CD14-positive monocyte (primary cell): ENCODE results near the gene DRAXIN. TPM values are rescaled to one million over a fixed set of nuclear protein-coding genes. Genes with fewer than 3 reads are reported as not detected.

ENCODE experiments used
- DNase-seq, 3 donors: peaks; one replicate each; pipeline ENCODE4 v3.0.0-alpha.2; 2011 to 2022
- H2AFZ ChIP-seq: 2 replicates; pipeline ENCODE4 v1.6.0; 2012; ENCODE audit warnings: mild to moderate bottlenecking, low read depth, low read length, inconsistent platforms; ENCODE audit not compliant: insufficient read depth, poor library complexity, severe bottlenecking
- H3K27ac ChIP-seq, 2 donors: 1 replicate in 1 of 2; 2 replicates in 1 of 2; pipeline ENCODE4 v1.5.1; 2012 to 2013; ENCODE audit warnings: low read length in 2 of 2, control low read depth in 1 of 2, inconsistent platforms in 1 of 2, low read depth in 1 of 2, mild to moderate bottlenecking in 1 of 2
- H3K27me3 ChIP-seq, 2 donors: one replicate each; pipeline versions ENCODE4 v1.6.0 to v1.6.1; 2011 to 2013; ENCODE audit warnings: low read length in 2 of 2; ENCODE audit not compliant: control insufficient read depth in 2 of 2, insufficient read depth in 2 of 2
- H3K36me3 ChIP-seq, 2 donors: replicated peaks in 1 of 2; 1 replicate in 1 of 2; 2 replicates in 1 of 2; pipeline versions ENCODE4 v1.5.1 to v1.6.1; 2012 to 2013; ENCODE audit warnings: low read length in 2 of 2, control low read depth in 1 of 2, inconsistent platforms in 1 of 2, mild to moderate bottlenecking in 1 of 2; ENCODE audit not compliant: insufficient read depth in 2 of 2, control insufficient read depth in 1 of 2
- H3K4me1 ChIP-seq, 2 donors: 1 replicate in 1 of 2; 2 replicates in 1 of 2; pipeline versions ENCODE4 v1.5.1 to v1.6.1; 2012 to 2013; ENCODE audit warnings: low read length in 2 of 2, control low read depth in 1 of 2, inconsistent platforms in 1 of 2, mild to moderate bottlenecking in 1 of 2, moderate library complexity in 1 of 2; ENCODE audit not compliant: insufficient read depth in 2 of 2, control insufficient read depth in 1 of 2
- H3K4me2 ChIP-seq: replicated peaks from 2 replicates; pipeline ENCODE3; 2012; ENCODE audit warnings: low read length, moderate library complexity, mild to moderate bottlenecking; ENCODE audit not compliant: poor library complexity, severe bottlenecking; ENCODE audit errors: extremely low read depth
- H3K4me3 ChIP-seq, 3 experiments: fragments of 200-600 bp in 1 of 3; sonication (generic) in 1 of 3; replicated peaks in 1 of 3; 1 replicate in 2 of 3; 2 replicates in 1 of 3; pipeline ENCODE4 v1.5.1; 2011 to 2013; ENCODE audit warnings: low read length in 3 of 3, mild to moderate bottlenecking in 3 of 3, control low read depth in 2 of 3, low read depth in 2 of 3, inconsistent platforms in 1 of 3, moderate library complexity in 1 of 3
- H3K79me2 ChIP-seq: 2 replicates; pipeline ENCODE4 v1.6.0; 2012; ENCODE audit warnings: mild to moderate bottlenecking, control low read depth, inconsistent platforms, low read length, moderate library complexity; ENCODE audit not compliant: insufficient read depth
- H3K9ac ChIP-seq: 2 replicates; pipeline ENCODE4 v1.6.0; 2017; ENCODE audit warnings: low read length, mild to moderate bottlenecking; ENCODE audit not compliant: insufficient read depth, poor library complexity, severe bottlenecking
- H3K9me3 ChIP-seq, 2 donors: replicated peaks in 1 of 2; 1 replicate in 1 of 2; 2 replicates in 1 of 2; pipeline versions ENCODE4 v1.5.1 to v1.6.1; 2012 to 2013; ENCODE audit warnings: low read length in 2 of 2, control low read depth in 1 of 2; ENCODE audit not compliant: control insufficient read depth in 1 of 2, insufficient read depth in 1 of 2
- H4K20me1 ChIP-seq: 2 replicates; pipeline ENCODE4 v1.6.0; 2012; ENCODE audit warnings: mild to moderate bottlenecking, low read length, control low read depth, moderate library complexity; ENCODE audit not compliant: insufficient read depth
- H3K27ac Mint-ChIP-seq, 7 donors: one replicate each; pipeline ENCODE4 v1.8.0; 2020; ENCODE audit warnings: mild to moderate bottlenecking in 7 of 7, mixed read lengths in 7 of 7, moderate library complexity in 6 of 7, inconsistent platforms in 2 of 7
- H3K27me3 Mint-ChIP-seq, 3 donors: one replicate each; pipeline ENCODE4 v1.8.0; 2021 to 2022; ENCODE audit warnings: low read depth in 3 of 3, mild to moderate bottlenecking in 3 of 3, mixed read lengths in 3 of 3, moderate library complexity in 3 of 3, inconsistent platforms in 1 of 3
- H3K36me3 Mint-ChIP-seq, 2 donors: one replicate each; pipeline ENCODE4 v1.8.0; 2020; ENCODE audit warnings: mixed read lengths in 2 of 2, inconsistent platforms in 1 of 2, mild to moderate bottlenecking in 1 of 2
- H3K4me1 Mint-ChIP-seq: one replicate; pipeline ENCODE4 v1.8.0; 2020; ENCODE audit warnings: mild to moderate bottlenecking, mixed read lengths
- H3K4me3 Mint-ChIP-seq, 2 donors: one replicate each; pipeline ENCODE4 v1.8.0; 2020; ENCODE audit warnings: mild to moderate bottlenecking in 2 of 2, mixed read lengths in 2 of 2, moderate library complexity in 1 of 2
- H3K9me3 Mint-ChIP-seq, 7 donors: one replicate each; pipeline ENCODE4 v1.8.0; 2020 to 2022; ENCODE audit warnings: mixed read lengths in 7 of 7, mild to moderate bottlenecking in 6 of 7, moderate library complexity in 6 of 7, inconsistent platforms in 2 of 7
- CTCF ChIP-seq: fragments of 200-600 bp; IDR thresholded peaks from one replicate; pipeline ENCODE4 v1.8.0; 2022; ENCODE audit warnings: antibody characterized with exemption, mild to moderate bottlenecking
- WGBS: methylation state at CpG from one replicate; pipeline ENCODE4 v1.1.5; 2013; ENCODE audit warnings: missing lambda C conversion rate; ENCODE audit not compliant: insufficient coverage; 5-methylcytosine and 5-hydroxymethylcytosine counted together
- intact Hi-C, 2 donors: fragments of 100-400 bp; cut with micrococcal nuclease; formaldehyde crosslinking; loops; one replicate each; pipeline versions ENCODE4 v1.15.0 to v1.15.1; 2023
- polyA plus RNA-seq, 3 donors: library from polyadenylated mRNA; depleted of rRNA in 1 of 3; unstranded in 2 of 3; stranded (reverse) in 1 of 3; fragments of 300-500 nt in 2 of 3; fragments of >200 nt in 1 of 3; fragmentation: Illumina TruSeq in 2 of 3; gene quantifications; 1 replicate in 2 of 3; 2 replicates in 1 of 3; pipeline ENCODE4 v1.2.3, GENCODE V29; 2012 to 2021

The DRAXIN gene
- polyA plus RNA-seq, 3 donors = 0.14 to 0.27 (median 0.18) TPM

GRCh38 chr1:11708554-11709350 is 17.2 kb downstream of the DRAXIN start:
- no peak overlapping the region for H3K27ac Mint-ChIP-seq
- no peaks in the 10 kb centered on the region for H3K79me2 ChIP-seq
- H3K9me3 ChIP-seq = no peaks in the 10 kb centered on the region
- intact Hi-C loops = no loop called here
- no peak overlapping the region for H3K4me3 ChIP-seq
- no peak overlapping the region for H3K27ac ChIP-seq
- H2AFZ ChIP-seq = no peak overlapping the region
- H3K4me3 Mint-ChIP-seq = no peak overlapping the region
- no peak for TF ChIP-seq CTCF
- peaks cover 0 to 2% (median 0%) of the 10 kb centered on the region in 7 donors for H3K9me3 Mint-ChIP-seq
- peaks cover 18 to 29% (median 26%) of the 10 kb centered on the region in 3 donors for H3K27me3 Mint-ChIP-seq
- no peak overlapping the region for H3K4me2 ChIP-seq
- no peak overlapping the region for H3K9ac ChIP-seq
- peaks cover 4% of the 10 kb centered on the region for H3K4me1 Mint-ChIP-seq
- WGBS = 91% methylated on average over 7 of the region's 11 CpGs
- no peaks in the 10 kb centered on the region for H3K36me3 Mint-ChIP-seq
- peaks cover 0 to 4% of the 10 kb centered on the region in 2 donors for H3K27me3 ChIP-seq
- no peaks in the 10 kb centered on the region for H3K36me3 ChIP-seq
- H4K20me1 ChIP-seq = no peaks in the 10 kb centered on the region
- peak in 2 of 3 donors; percentile 45 to 73 for DNase-seq
- no peaks in the 10 kb centered on the region for H3K4me1 ChIP-seq

- Mint-ChIP-seq H3K27me3 (peaks cover 8 to 24% (median 21%) of the 10 kb centered on the region in 3 donors), H3K4me1 (peaks cover 4% of the 10 kb centered on the region), H3K27ac (no peak overlapping the region), H3K4me3 (no peak overlapping the region), H3K36me3 (no peaks in the 10 kb centered on the region), H3K9me3 (no peaks in the 10 kb centered on the region)
- WGBS = 89% methylated on average over 5 of the region's 5 CpGs
- Histone ChIP-seq H3K27ac (no peak overlapping the region), H2AFZ (peak overlapping the region; percentile 11), H3K27me3 (no peaks in the 10 kb centered on the region), H3K4me3 (no peak overlapping the region), H3K79me2 (no peaks in the 10 kb centered on the region), H3K4me1 (no peaks in the 10 kb centered on the region), H3K36me3 (no peaks in the 10 kb centered on the region), H4K20me1 (no peaks in the 10 kb centered on the region), H3K9me3 (no peaks in the 10 kb centered on the region), H3K4me2 (no peak overlapping the region), H3K9ac (no peak overlapping the region)
- no peak for TF ChIP-seq CTCF
- intact Hi-C loops = no loop called here
- no peak for DNase-seq
Observed at GRCh38 chr1:11711490-11711889, 20.0 kb downstream of the DRAXIN start.
